Endothelial cell of umbilical vein (primary cell): ENCODE data around the gene PFKFB3.

Experiments
- CTCF ChIP-seq, 2 donors: IDR thresholded peaks; 1 replicate in 1 of 2; 2 replicates in 1 of 2; pipeline ENCODE4 v1.5.1; 2011; ENCODE audit warnings: low read length in 2 of 2, mild to moderate bottlenecking in 2 of 2, moderate library complexity in 2 of 2, control low read depth in 1 of 2, inconsistent platforms in 1 of 2, low read depth in 1 of 2; ENCODE audit not compliant: insufficient read depth in 1 of 2; ENCODE audit errors: extremely low read depth in 1 of 2
- POLR2A ChIP-seq: IDR thresholded peaks from 2 replicates; pipeline ENCODE4 v1.6.1; 2012; ENCODE audit warnings: low read depth, mild to moderate bottlenecking, control low read depth, low read length
- POLR2AphosphoS5 ChIP-seq: IDR thresholded peaks from 2 replicates; pipeline ENCODE4 v1.6.1; 2012; ENCODE audit warnings: low read depth, mild to moderate bottlenecking, control low read depth, low read length, moderate library complexity; ENCODE audit not compliant: insufficient read depth
- TF ChIP-seq, protein P1 (sequence below): IDR thresholded peaks from 2 replicates; pipeline ENCODE4 v1.6.1; 2011; ENCODE audit not compliant: insufficient read depth, insufficient read length

GRCh38 chr10:6200440-6200733 is 2.3 kb upstream of the PFKFB3 start:
- TF ChIP-seq CTCF (IDR thresholded peaks at IDR 0.05; ENCODE audit: extremely low read depth in 1 of 2, insufficient read depth in 1 of 2, low read depth in 1 of 2, low read length in 2 of 2) = no peak
- TF ChIP-seq, protein P1, sequence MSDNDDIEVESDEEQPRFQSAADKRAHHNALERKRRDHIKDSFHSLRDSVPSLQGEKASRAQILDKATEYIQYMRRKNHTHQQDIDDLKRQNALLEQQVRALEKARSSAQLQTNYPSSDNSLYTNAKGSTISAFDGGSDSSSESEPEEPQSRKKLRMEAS = no peak
- no peak for TF ChIP-seq POLR2A
- no peak for TF ChIP-seq POLR2AphosphoS5
